ENCODE results near the gene UBE2N. TPM values are rescaled to one million over a fixed set of nuclear protein-coding genes. Genes with fewer than 3 reads are reported as not detected.

Gene UBE2N
- total and polyA plus RNA-seq, 4 experiments from 2014 or later: 71.2 to 227 (median 136) TPM

- Mint-ChIP-seq H3K36me3 (peaks cover 21 to 54% of the 10 kb centered on the region in 2 donors), H3K27me3 (no peaks in the 10 kb centered on the region), H3K4me1 (peaks cover 21 to 26% (median 23%) of the 10 kb centered on the region in 4 donors), H3K27ac (peak overlapping the region in 3 of 7 donors; percentile 15 to 67 (median 59)), H3K4me3 (no peak overlapping the region), H3K9me3 (no peaks in the 10 kb centered on the region)
- Histone ChIP-seq H3K9me3 (ENCODE audit: control insufficient read depth in 1 of 2, low read length in 2 of 2) (no peaks in the 10 kb centered on the region), H3K36me3 (ENCODE audit: insufficient read depth, low read length) (peaks cover 22% of the 10 kb centered on the region), H3K27ac (ENCODE audit: low read depth, low read length) (no peak overlapping the region), H3K4me3 (ENCODE audit: low read length in 2 of 2) (no peak overlapping the region), H3K4me1 (ENCODE audit: insufficient read depth, low read length) (peaks cover 19% of the 10 kb centered on the region), H3K27me3 (ENCODE audit: insufficient read depth, low read length) (no peaks in the 10 kb centered on the region)
- no peak for DNase-seq
- POLR2A ChIA-PET (ENCODE audit: partially characterized antibody): no interaction called here
- CTCF ChIA-PET (ENCODE audit: partially characterized antibody): interaction anchor here (0.9 to 4.3 kb wide), 4 partner anchors 9 to 95 kb away, joined by 3 to 42 read pairs (median 11); no protein-coding TSS in a partner anchor
- intact Hi-C loops (cut with micrococcal nuclease): no loop called here
Measured at GRCh38 chr12:93407963-93408283, 33.8 kb downstream of the UBE2N start.

GRCh38 chr12:93407054-93407962, 34.4 kb downstream of the UBE2N start:
- Histone ChIP-seq H3K36me3 (ENCODE audit: insufficient read depth, low read length) (peaks cover 22% of the 10 kb centered on the region), H3K27me3 (ENCODE audit: insufficient read depth, low read length) (no peaks in the 10 kb centered on the region), H3K4me1 (ENCODE audit: insufficient read depth, low read length) (peaks cover 15% of the 10 kb centered on the region), H3K27ac (ENCODE audit: low read depth, low read length) (no peak overlapping the region), H3K9me3 (ENCODE audit: control insufficient read depth in 1 of 2, low read length in 2 of 2) (no peaks in the 10 kb centered on the region), H3K4me3 (ENCODE audit: low read length in 2 of 2) (no peak overlapping the region)
- CTCF ChIA-PET (ENCODE audit: partially characterized antibody): interaction anchor here (0.9 to 4.3 kb wide), 5 partner anchors 10 to 95 kb away, joined by 3 to 42 read pairs (median 4); no protein-coding TSS in a partner anchor
- no peaks in the 10 kb centered on the region for H3K9me3 Mint-ChIP-seq
- intact Hi-C loops (cut with micrococcal nuclease): no loop called here
- peaks cover 18 to 20% (median 18%) of the 10 kb centered on the region in 4 donors for H3K4me1 Mint-ChIP-seq
- H3K27me3 Mint-ChIP-seq: no peaks in the 10 kb centered on the region
- no peak overlapping the region for H3K4me3 Mint-ChIP-seq
- peak overlapping the region; percentile 22 to 67 (median 52) for H3K27ac Mint-ChIP-seq
- POLR2A ChIA-PET (ENCODE audit: partially characterized antibody): interaction anchor here (0.6 kb wide), 1 partner anchor 128 kb away, joined by 4 read pairs; no protein-coding TSS in a partner anchor
- peaks cover 21 to 59% of the 10 kb centered on the region in 2 donors for H3K36me3 Mint-ChIP-seq
- DNase-seq: no peak

GRCh38 chr12:93404961-93405849, 36.5 kb downstream of the UBE2N start:
- intact Hi-C loops (cut with micrococcal nuclease): no loop called here
- ChIA-PET POLR2A (ENCODE audit: partially characterized antibody) (interaction anchor here (0.6 to 0.8 kb wide), 2 partner anchors 20 to 23 kb away, joined by 3 to 4 read pairs; no protein-coding TSS in a partner anchor), CTCF (ENCODE audit: partially characterized antibody) (interaction anchor here (1.0 to 2.3 kb wide), 11 partner anchors 8 to 697 kb away, joined by 3 to 8 read pairs (median 3); no protein-coding TSS in a partner anchor)
- Histone ChIP-seq H3K4me3 (ENCODE audit: low read length in 2 of 2) (no peak overlapping the region), H3K36me3 (ENCODE audit: insufficient read depth, low read length) (peaks cover 13% of the 10 kb centered on the region), H3K4me1 (ENCODE audit: insufficient read depth, low read length) (no peaks in the 10 kb centered on the region), H3K27me3 (ENCODE audit: insufficient read depth, low read length) (no peaks in the 10 kb centered on the region), H3K27ac (ENCODE audit: low read depth, low read length) (no peak overlapping the region), H3K9me3 (ENCODE audit: control insufficient read depth in 1 of 2, low read length in 2 of 2) (no peaks in the 10 kb centered on the region)
- Mint-ChIP-seq H3K36me3 (peaks cover 13 to 48% of the 10 kb centered on the region in 2 donors), H3K27ac (peak overlapping the region in 4 of 7 donors; percentile 20 to 61 (median 39)), H3K4me3 (no peak overlapping the region), H3K27me3 (no peaks in the 10 kb centered on the region), H3K4me1 (peaks cover 0 to 6% (median 2%) of the 10 kb centered on the region in 4 donors), H3K9me3 (no peaks in the 10 kb centered on the region)
- DNase-seq: no peak

- H3K4me3 Mint-ChIP-seq: no peak overlapping the region
- no peaks in the 10 kb centered on the region for H3K27me3 Mint-ChIP-seq
- no peaks in the 10 kb centered on the region for H3K9me3 Mint-ChIP-seq
- no peaks in the 10 kb centered on the region for H3K27me3 ChIP-seq (ENCODE audit: insufficient read depth, low read length)
- peaks cover 9% of the 10 kb centered on the region for H3K36me3 ChIP-seq (ENCODE audit: insufficient read depth, low read length)
- H3K27ac ChIP-seq (ENCODE audit: low read depth, low read length): no peak overlapping the region
- H3K4me1 ChIP-seq (ENCODE audit: insufficient read depth, low read length): no peaks in the 10 kb centered on the region
- CTCF ChIA-PET (ENCODE audit: partially characterized antibody): interaction anchor here (1.3 to 2.3 kb wide), 7 partner anchors 7 to 698 kb away, joined by 3 to 8 read pairs (median 3); no protein-coding TSS in a partner anchor
- peaks cover 0 to 6% (median 2%) of the 10 kb centered on the region in 4 donors for H3K4me1 Mint-ChIP-seq
- POLR2A ChIA-PET (ENCODE audit: partially characterized antibody): interaction anchor here (0.6 to 0.8 kb wide), 2 partner anchors 21 kb away, joined by 3 to 4 read pairs; no protein-coding TSS in a partner anchor
- peak overlapping the region in 2 of 7 donors; percentile 20 to 76 for H3K27ac Mint-ChIP-seq
- H3K4me3 ChIP-seq (ENCODE audit: low read length in 2 of 2): no peak overlapping the region
- peaks cover 13 to 42% of the 10 kb centered on the region in 2 donors for H3K36me3 Mint-ChIP-seq
- no peaks in the 10 kb centered on the region for H3K9me3 ChIP-seq (ENCODE audit: control insufficient read depth in 1 of 2, low read length in 2 of 2)
- intact Hi-C loops (cut with micrococcal nuclease): no loop called here
- no peak for DNase-seq
Measured at GRCh38 chr12:93403988-93404803, 37.6 kb downstream of the UBE2N start.

GRCh38 chr12:93402333-93403311, 39.1 kb downstream of the UBE2N start:
- POLR2A ChIA-PET (ENCODE audit: partially characterized antibody): no interaction called here
- Mint-ChIP-seq H3K9me3 (no peaks in the 10 kb centered on the region), H3K4me3 (no peak overlapping the region), H3K27me3 (no peaks in the 10 kb centered on the region), H3K4me1 (peaks cover 0 to 2% (median 0%) of the 10 kb centered on the region in 4 donors), H3K27ac (peak overlapping the region in 4 of 7 donors; percentile 2 to 53 (median 40)), H3K36me3 (peaks cover 12 to 38% of the 10 kb centered on the region in 2 donors)
- CTCF ChIA-PET (ENCODE audit: partially characterized antibody): interaction anchor here (2.3 kb wide), 1 partner anchor 700 kb away, joined by 8 read pairs; no protein-coding TSS in a partner anchor
- no peak overlapping the region for H3K27ac ChIP-seq (ENCODE audit: low read depth, low read length)
- H3K36me3 ChIP-seq (ENCODE audit: insufficient read depth, low read length): peaks cover 8% of the 10 kb centered on the region
- DNase-seq: no peak
- no peak overlapping the region for H3K4me3 ChIP-seq (ENCODE audit: low read length in 2 of 2)
- intact Hi-C loops (cut with micrococcal nuclease): no loop called here
- no peaks in the 10 kb centered on the region for H3K27me3 ChIP-seq (ENCODE audit: insufficient read depth, low read length)
- no peaks in the 10 kb centered on the region for H3K4me1 ChIP-seq (ENCODE audit: insufficient read depth, low read length)
- no peaks in the 10 kb centered on the region for H3K9me3 ChIP-seq (ENCODE audit: control insufficient read depth in 1 of 2, low read length in 2 of 2)

Data from CD4-positive, alpha-beta memory T cell (primary cell).